CD4-positive, CD25-positive, alpha-beta regulatory T cell (primary cell): ENCODE results near the gene PARP4. TPM values are rescaled to one million over a fixed set of nuclear protein-coding genes. Genes with fewer than 3 reads are reported as not detected.

ENCODE experiments used
- ATAC-seq, 2 donors: fragments of 150-1000 bp; cut with Tn5 transposase; one replicate each; pipeline ENCODE4 v1.10.0; 2021; ENCODE audit warnings: low read depth in 2 of 2, moderate number of reproducible peaks in 2 of 2, moderate library complexity in 1 of 2
- DNase-seq, 3 donors: peaks; one replicate each; pipeline versions ENCODE4 v3.0.0 to v3.0.0-alpha.2; 2012 to 2022; ENCODE audit warnings: mixed read lengths in 1 of 3
- H3K27ac ChIP-seq: one replicate; pipeline ENCODE4 v1.7.0; 2013; ENCODE audit warnings: mild to moderate bottlenecking, low read length; ENCODE audit not compliant: insufficient read depth, poor library complexity, severe bottlenecking
- H3K27me3 ChIP-seq: one replicate; pipeline ENCODE4 v1.7.0; 2013; ENCODE audit warnings: low read length; ENCODE audit not compliant: control insufficient read depth, insufficient read depth
- H3K36me3 ChIP-seq: one replicate; pipeline ENCODE4 v1.7.0; 2013; ENCODE audit warnings: mild to moderate bottlenecking, low read length, moderate library complexity; ENCODE audit not compliant: control insufficient read depth, insufficient read depth
- H3K4me1 ChIP-seq: 2 replicates; pipeline ENCODE4 v1.7.0; 2013; ENCODE audit warnings: mild to moderate bottlenecking, low read length; ENCODE audit not compliant: insufficient read depth, control insufficient read depth, poor library complexity, severe bottlenecking
- H3K4me3 ChIP-seq: one replicate; pipeline ENCODE4 v1.7.0; 2013; ENCODE audit warnings: low read depth, mild to moderate bottlenecking, low read length, moderate library complexity
- H3K9me3 ChIP-seq, 2 experiments: 1 replicate in 1 of 2; 2 replicates in 1 of 2; pipeline ENCODE4 v1.7.0; 2013; ENCODE audit warnings: low read length in 2 of 2, mild to moderate bottlenecking in 1 of 2, moderate library complexity in 1 of 2; ENCODE audit not compliant: control insufficient read depth in 2 of 2
- H3K27ac Mint-ChIP-seq, 3 donors: one replicate each; pipeline ENCODE4 v1.8.0; 2020 to 2022; ENCODE audit warnings: mild to moderate bottlenecking in 3 of 3, mixed read lengths in 3 of 3, moderate library complexity in 2 of 3
- H3K27me3 Mint-ChIP-seq: one replicate; pipeline ENCODE4 v1.8.0; 2022; ENCODE audit warnings: mild to moderate bottlenecking, mixed read lengths
- H3K36me3 Mint-ChIP-seq: one replicate; pipeline ENCODE4 v1.8.0; 2020; ENCODE audit warnings: mixed read lengths
- H3K4me1 Mint-ChIP-seq, 4 donors: one replicate each; pipeline ENCODE4 v1.8.0; 2020 to 2022; ENCODE audit warnings: mixed read lengths in 4 of 4, mild to moderate bottlenecking in 1 of 4
- H3K4me3 Mint-ChIP-seq, 4 donors: one replicate each; pipeline ENCODE4 v1.8.0; 2020 to 2022; ENCODE audit warnings: mild to moderate bottlenecking in 4 of 4, mixed read lengths in 4 of 4, moderate library complexity in 3 of 4
- H3K9me3 Mint-ChIP-seq, 7 donors: one replicate each; pipeline ENCODE4 v1.8.0; 2020 to 2022; ENCODE audit warnings: mixed read lengths in 7 of 7, mild to moderate bottlenecking in 3 of 7, moderate library complexity in 2 of 7
- polyA plus RNA-seq, 4 donors: library from polyadenylated mRNA; unstranded; fragments of 300-500 nt; fragmentation: Illumina TruSeq; gene quantifications; one replicate each; pipeline ENCODE4 v1.2.3, GENCODE V29; 2021
- total RNA-seq: library from RNA; stranded (reverse); gene quantifications from one replicate; pipeline ENCODE4 v1.2.3, GENCODE V29; 2022

PARP4 gene
- total and polyA plus RNA-seq, 5 donors from 2014 or later: 61.4 to 71.8 (median 64.4) TPM

- no peaks in the 10 kb centered on the region for H3K36me3 ChIP-seq
- peaks cover 5% of the 10 kb centered on the region for H3K4me1 ChIP-seq
- H3K27ac Mint-ChIP-seq: no peak overlapping the region
- H3K9me3 ChIP-seq: peaks cover 0 to 3% of the 10 kb centered on the region in 2 experiments
- H3K27me3 ChIP-seq: peaks cover 16% of the 10 kb centered on the region
- H3K4me1 Mint-ChIP-seq: peaks cover 0 to 13% (median 9%) of the 10 kb centered on the region in 4 donors
- no peak overlapping the region for H3K4me3 Mint-ChIP-seq
- ATAC-seq (no peak), DNase-seq (no peak)
- H3K4me3 ChIP-seq: no peak overlapping the region
- peaks cover 76% of the 10 kb centered on the region for H3K27me3 Mint-ChIP-seq
- H3K9me3 Mint-ChIP-seq: peaks cover 0 to 8% (median 0%) of the 10 kb centered on the region in 7 donors
- no peaks in the 10 kb centered on the region for H3K36me3 Mint-ChIP-seq
- no peak overlapping the region for H3K27ac ChIP-seq
Observed at GRCh38 chr13:24540236-24541126, 27.9 kb upstream of the PARP4 start.

GRCh38 chr13:24539500-24540165, 27.1 kb upstream of the PARP4 start:
- Histone ChIP-seq H3K4me1 (peaks cover 5% of the 10 kb centered on the region), H3K9me3 (peaks cover 0 to 3% of the 10 kb centered on the region in 2 experiments), H3K27ac (no peak overlapping the region), H3K36me3 (no peaks in the 10 kb centered on the region), H3K27me3 (peaks cover 16% of the 10 kb centered on the region), H3K4me3 (no peak overlapping the region)
- DNase-seq (no peak), ATAC-seq (no peak)
- H3K36me3 Mint-ChIP-seq: no peaks in the 10 kb centered on the region
- peaks cover 0 to 8% (median 0%) of the 10 kb centered on the region in 7 donors for H3K9me3 Mint-ChIP-seq
- peaks cover 0 to 13% (median 9%) of the 10 kb centered on the region in 4 donors for H3K4me1 Mint-ChIP-seq
- peak overlapping the region in 1 of 4 donors; percentile 35 for H3K4me3 Mint-ChIP-seq
- no peak overlapping the region for H3K27ac Mint-ChIP-seq
- peaks cover 84% of the 10 kb centered on the region for H3K27me3 Mint-ChIP-seq

GRCh38 chr13:24529478-24529877, 16.9 kb upstream of the PARP4 start:
- ATAC-seq (no peak), DNase-seq (no peak)
- H3K27ac Mint-ChIP-seq: no peak overlapping the region
- Histone ChIP-seq H3K9me3 (no peaks in the 10 kb centered on the region), H3K36me3 (no peaks in the 10 kb centered on the region), H3K27ac (no peak overlapping the region), H3K4me3 (no peak overlapping the region), H3K27me3 (peaks cover 36% of the 10 kb centered on the region), H3K4me1 (no peaks in the 10 kb centered on the region)
- H3K4me3 Mint-ChIP-seq: no peak overlapping the region
- H3K27me3 Mint-ChIP-seq: peaks cover 72% of the 10 kb centered on the region
- H3K4me1 Mint-ChIP-seq: no peaks in the 10 kb centered on the region
- no peaks in the 10 kb centered on the region for H3K36me3 Mint-ChIP-seq
- H3K9me3 Mint-ChIP-seq: no peaks in the 10 kb centered on the region

- ATAC-seq: no peak
- H3K4me3 Mint-ChIP-seq: no peak overlapping the region
- H3K36me3 Mint-ChIP-seq: no peaks in the 10 kb centered on the region
- H3K27ac ChIP-seq: no peak overlapping the region
- H3K36me3 ChIP-seq: no peaks in the 10 kb centered on the region
- no peak for DNase-seq
- no peak overlapping the region for H3K4me3 ChIP-seq
- H3K27me3 Mint-ChIP-seq: peaks cover 68% of the 10 kb centered on the region
- H3K4me1 Mint-ChIP-seq: no peaks in the 10 kb centered on the region
- no peaks in the 10 kb centered on the region for H3K9me3 ChIP-seq
- peaks cover 33% of the 10 kb centered on the region for H3K27me3 ChIP-seq
- H3K4me1 ChIP-seq: no peaks in the 10 kb centered on the region
- H3K9me3 Mint-ChIP-seq: no peaks in the 10 kb centered on the region
- H3K27ac Mint-ChIP-seq: no peak overlapping the region
Observed at GRCh38 chr13:24528816-24529398, 16.3 kb upstream of the PARP4 start.

- H3K27me3 Mint-ChIP-seq: peaks cover 64% of the 10 kb centered on the region
- H3K27ac Mint-ChIP-seq: no peak overlapping the region
- H3K4me3 Mint-ChIP-seq: no peak overlapping the region
- DNase-seq: no peak
- H3K9me3 ChIP-seq: no peaks in the 10 kb centered on the region
- H3K4me3 ChIP-seq: no peak overlapping the region
- H3K27me3 ChIP-seq: peaks cover 22% of the 10 kb centered on the region
- no peaks in the 10 kb centered on the region for H3K4me1 Mint-ChIP-seq
- no peak overlapping the region for H3K27ac ChIP-seq
- no peaks in the 10 kb centered on the region for H3K4me1 ChIP-seq
- H3K9me3 Mint-ChIP-seq: no peaks in the 10 kb centered on the region
- no peaks in the 10 kb centered on the region for H3K36me3 Mint-ChIP-seq
- no peaks in the 10 kb centered on the region for H3K36me3 ChIP-seq
- no peak for ATAC-seq
Observed at GRCh38 chr13:24527266-24527775, 14.7 kb upstream of the PARP4 start.

GRCh38 chr13:24520733-24521132, 8.2 kb upstream of the PARP4 start:
- Histone ChIP-seq H3K27ac (no peak overlapping the region), H3K36me3 (no peaks in the 10 kb centered on the region), H3K9me3 (no peaks in the 10 kb centered on the region), H3K4me1 (no peaks in the 10 kb centered on the region), H3K4me3 (no peak overlapping the region), H3K27me3 (no peaks in the 10 kb centered on the region)
- H3K27me3 Mint-ChIP-seq: peaks cover 26% of the 10 kb centered on the region
- H3K27ac Mint-ChIP-seq: no peak overlapping the region
- no peaks in the 10 kb centered on the region for H3K36me3 Mint-ChIP-seq
- ATAC-seq: no peak
- no peak overlapping the region for H3K4me3 Mint-ChIP-seq
- peaks cover 0 to 5% (median 0%) of the 10 kb centered on the region in 4 donors for H3K4me1 Mint-ChIP-seq
- H3K9me3 Mint-ChIP-seq: no peaks in the 10 kb centered on the region
- DNase-seq: no peak

- no peaks in the 10 kb centered on the region for H3K9me3 ChIP-seq
- no peaks in the 10 kb centered on the region for H3K9me3 Mint-ChIP-seq
- H3K4me3 Mint-ChIP-seq: peak overlapping the region in 1 of 4 donors; percentile 39
- ATAC-seq (no peak), DNase-seq (no peak)
- H3K36me3 Mint-ChIP-seq: no peaks in the 10 kb centered on the region
- no peak overlapping the region for H3K27ac Mint-ChIP-seq
- no peaks in the 10 kb centered on the region for H3K36me3 ChIP-seq
- H3K27ac ChIP-seq: no peak overlapping the region
- H3K27me3 Mint-ChIP-seq: peaks cover 9% of the 10 kb centered on the region
- no peaks in the 10 kb centered on the region for H3K27me3 ChIP-seq
- no peaks in the 10 kb centered on the region for H3K4me1 ChIP-seq
- peaks cover 7 to 13% (median 9%) of the 10 kb centered on the region in 4 donors for H3K4me1 Mint-ChIP-seq
- no peak overlapping the region for H3K4me3 ChIP-seq
Observed at GRCh38 chr13:24516919-24517318, 4.3 kb upstream of the PARP4 start.
